IPS-15b (cell line): Measurements from ENCODE around the gene SPATC1L.

Experiments
- H3K27me3 ChIP-seq: one replicate; pipeline ENCODE4 v1.6.1; 2013; ENCODE audit warnings: low read length; ENCODE audit not compliant: control insufficient read depth, insufficient read depth
- H3K36me3 ChIP-seq: one replicate; pipeline ENCODE4 v1.6.1; 2013; ENCODE audit warnings: low read length; ENCODE audit not compliant: control insufficient read depth, insufficient read depth
- H3K4me1 ChIP-seq: one replicate; pipeline ENCODE4 v1.6.1; 2013; ENCODE audit warnings: mild to moderate bottlenecking, low read length; ENCODE audit not compliant: control insufficient read depth, insufficient read depth
- H3K4me3 ChIP-seq: one replicate; pipeline ENCODE4 v1.5.1; 2013; ENCODE audit warnings: low read depth, low read length
- H3K9ac ChIP-seq: one replicate; pipeline ENCODE4 v1.6.1; 2013; ENCODE audit warnings: low read depth, mild to moderate bottlenecking, low read length
- H3K9me3 ChIP-seq: one replicate; pipeline ENCODE4 v1.6.1; 2013; ENCODE audit warnings: mild to moderate bottlenecking, low read length; ENCODE audit not compliant: control insufficient read depth, insufficient read depth

Gene SPATC1L

GRCh38 chr21:46135782-46136395 is 48.4 kb downstream of the SPATC1L start:
- no peak overlapping the region for H3K9ac ChIP-seq
- no peak overlapping the region for H3K4me3 ChIP-seq
- peaks cover 2% of the 10 kb centered on the region for H3K36me3 ChIP-seq
- peaks cover 10% of the 10 kb centered on the region for H3K27me3 ChIP-seq
- no peaks in the 10 kb centered on the region for H3K4me1 ChIP-seq
- no peaks in the 10 kb centered on the region for H3K9me3 ChIP-seq

- no peaks in the 10 kb centered on the region for H3K9me3 ChIP-seq
- no peak overlapping the region for H3K4me3 ChIP-seq
- H3K4me1 ChIP-seq = no peaks in the 10 kb centered on the region
- peaks cover 18% of the 10 kb centered on the region for H3K36me3 ChIP-seq
- H3K9ac ChIP-seq = no peak overlapping the region
- no peaks in the 10 kb centered on the region for H3K27me3 ChIP-seq
These were observed 52.2 kb downstream of the SPATC1L start for GRCh38 chr21:46131838-46132651.

- H3K27me3 ChIP-seq = no peaks in the 10 kb centered on the region
- peaks cover 23% of the 10 kb centered on the region for H3K36me3 ChIP-seq
- no peak overlapping the region for H3K4me3 ChIP-seq
- H3K9me3 ChIP-seq = no peaks in the 10 kb centered on the region
- H3K4me1 ChIP-seq = no peaks in the 10 kb centered on the region
- no peak overlapping the region for H3K9ac ChIP-seq
These were observed 52.7 kb downstream of the SPATC1L start for GRCh38 chr21:46131588-46131837.

GRCh38 chr21:46130831-46131587 is 53.2 kb downstream of the SPATC1L start:
- no peak overlapping the region for H3K4me3 ChIP-seq
- H3K27me3 ChIP-seq = no peaks in the 10 kb centered on the region
- peaks cover 28% of the 10 kb centered on the region for H3K36me3 ChIP-seq
- no peaks in the 10 kb centered on the region for H3K4me1 ChIP-seq
- no peak overlapping the region for H3K9ac ChIP-seq
- no peaks in the 10 kb centered on the region for H3K9me3 ChIP-seq

- H3K4me1 ChIP-seq = no peaks in the 10 kb centered on the region
- H3K36me3 ChIP-seq = peaks cover 37% of the 10 kb centered on the region
- H3K9me3 ChIP-seq = no peaks in the 10 kb centered on the region
- H3K9ac ChIP-seq = no peak overlapping the region
- no peaks in the 10 kb centered on the region for H3K27me3 ChIP-seq
- H3K4me3 ChIP-seq = no peak overlapping the region
These were observed 54.2 kb downstream of the SPATC1L start for GRCh38 chr21:46129846-46130651.

- Histone ChIP-seq H3K9ac (no peak overlapping the region), H3K4me3 (no peak overlapping the region), H3K4me1 (no peaks in the 10 kb centered on the region), H3K9me3 (no peaks in the 10 kb centered on the region), H3K27me3 (no peaks in the 10 kb centered on the region), H3K36me3 (peaks cover 42% of the 10 kb centered on the region)
These were observed 55.2 kb downstream of the SPATC1L start for GRCh38 chr21:46128933-46129571.

GRCh38 chr21:46128106-46128932 is 55.9 kb downstream of the SPATC1L start:
- no peaks in the 10 kb centered on the region for H3K4me1 ChIP-seq
- no peak overlapping the region for H3K4me3 ChIP-seq
- no peaks in the 10 kb centered on the region for H3K9me3 ChIP-seq
- H3K9ac ChIP-seq = no peak overlapping the region
- peaks cover 42% of the 10 kb centered on the region for H3K36me3 ChIP-seq
- no peaks in the 10 kb centered on the region for H3K27me3 ChIP-seq

GRCh38 chr21:46127239-46128105 is 56.8 kb downstream of the SPATC1L start:
- Histone ChIP-seq H3K9me3 (no peaks in the 10 kb centered on the region), H3K4me3 (no peak overlapping the region), H3K36me3 (peaks cover 43% of the 10 kb centered on the region), H3K4me1 (no peaks in the 10 kb centered on the region), H3K27me3 (no peaks in the 10 kb centered on the region), H3K9ac (no peak overlapping the region)

- Histone ChIP-seq H3K4me3 (no peak overlapping the region), H3K36me3 (peaks cover 50% of the 10 kb centered on the region), H3K27me3 (no peaks in the 10 kb centered on the region), H3K9me3 (no peaks in the 10 kb centered on the region), H3K9ac (no peak overlapping the region), H3K4me1 (no peaks in the 10 kb centered on the region)
These were observed 57.7 kb downstream of the SPATC1L start for GRCh38 chr21:46126309-46127238.
